ENCODE results near the gene ABHD13. TPM values are rescaled to one million over a fixed set of nuclear protein-coding genes. Genes with fewer than 3 reads are reported as not detected.

Gene ABHD13
- total and polyA plus RNA-seq, 12 donors: 3.1 to 5.9 (median 4.4) TPM

- no peak overlapping the region for H3K4me3 ChIP-seq
- peaks cover 0 to 11% (median 0%) of the 10 kb centered on the region in 7 donors for H3K27me3 ChIP-seq
- ATAC-seq (no peak), DNase-seq (no peak)
- H3K9me3 ChIP-seq: peaks cover 0 to 22% (median 0%) of the 10 kb centered on the region in 11 donors
- no peak overlapping the region for H3K27ac ChIP-seq
- TF ChIP-seq, protein P1, sequence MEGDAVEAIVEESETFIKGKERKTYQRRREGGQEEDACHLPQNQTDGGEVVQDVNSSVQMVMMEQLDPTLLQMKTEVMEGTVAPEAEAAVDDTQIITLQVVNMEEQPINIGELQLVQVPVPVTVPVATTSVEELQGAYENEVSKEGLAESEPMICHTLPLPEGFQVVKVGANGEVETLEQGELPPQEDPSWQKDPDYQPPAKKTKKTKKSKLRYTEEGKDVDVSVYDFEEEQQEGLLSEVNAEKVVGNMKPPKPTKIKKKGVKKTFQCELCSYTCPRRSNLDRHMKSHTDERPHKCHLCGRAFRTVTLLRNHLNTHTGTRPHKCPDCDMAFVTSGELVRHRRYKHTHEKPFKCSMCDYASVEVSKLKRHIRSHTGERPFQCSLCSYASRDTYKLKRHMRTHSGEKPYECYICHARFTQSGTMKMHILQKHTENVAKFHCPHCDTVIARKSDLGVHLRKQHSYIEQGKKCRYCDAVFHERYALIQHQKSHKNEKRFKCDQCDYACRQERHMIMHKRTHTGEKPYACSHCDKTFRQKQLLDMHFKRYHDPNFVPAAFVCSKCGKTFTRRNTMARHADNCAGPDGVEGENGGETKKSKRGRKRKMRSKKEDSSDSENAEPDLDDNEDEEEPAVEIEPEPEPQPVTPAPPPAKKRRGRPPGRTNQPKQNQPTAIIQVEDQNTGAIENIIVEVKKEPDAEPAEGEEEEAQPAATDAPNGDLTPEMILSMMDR (IDR thresholded peaks at IDR 0.05): no peak
- H3K4me1 ChIP-seq: no peaks in the 10 kb centered on the region
- no peaks in the 10 kb centered on the region for H3K36me3 ChIP-seq
- intact Hi-C loops (cut with DNase I): no loop called here
Observed at GRCh38 chr13:108193806-108194205, 24.4 kb upstream of the ABHD13 start.

GRCh38 chr13:108194435-108194936 lies 23.7 kb upstream of the ABHD13 start:
- 80 to 81% methylated on average over 5 of the region's 5 CpGs for WGBS, 2 donors

DNA sequence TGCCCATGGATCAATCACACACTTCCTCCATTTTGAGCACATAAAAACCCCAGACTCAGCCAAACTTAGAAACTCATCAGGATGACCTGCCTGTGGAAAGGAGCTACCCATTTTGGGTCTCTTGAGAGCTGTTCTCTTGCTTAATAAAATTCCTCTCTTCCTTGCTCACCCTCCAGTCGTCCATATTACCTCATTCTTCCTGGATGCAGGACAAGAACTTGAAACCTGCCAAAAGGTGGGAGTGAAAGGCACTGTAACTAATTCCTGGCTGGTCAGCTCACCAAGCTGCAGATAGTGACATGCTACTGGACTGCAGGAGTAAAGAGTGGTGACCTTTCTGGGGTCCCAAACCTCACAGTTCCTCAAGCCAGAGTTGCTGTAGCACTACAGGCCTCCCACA lies 23.0 kb upstream of the ABHD13 start:
- 29 to 43% methylated on average over 1 of the region's 1 CpG for WGBS, 2 donors
- ATAC-seq (peak in 1 of 8 donors; percentile 31), DNase-seq (no peak)
- no peak overlapping the region for H3K4me3 ChIP-seq
- intact Hi-C loops (cut with DNase I): no loop called here
- H3K9me3 ChIP-seq: peaks cover 0 to 22% (median 0%) of the 10 kb centered on the region in 11 donors
- TF ChIP-seq, protein P1 (IDR thresholded peaks at IDR 0.05): no peak
- H3K27ac ChIP-seq: no peak overlapping the region
- H3K27me3 ChIP-seq: peaks cover 0 to 6% (median 0%) of the 10 kb centered on the region in 7 donors
- no peaks in the 10 kb centered on the region for H3K4me1 ChIP-seq
- H3K36me3 ChIP-seq: no peaks in the 10 kb centered on the region

More at GRCh38 chr13:108194435-108194936, 23.7 kb upstream of the ABHD13 start:
- no peaks in the 10 kb centered on the region for H3K4me1 ChIP-seq
- peaks cover 0 to 7% (median 0%) of the 10 kb centered on the region in 7 donors for H3K27me3 ChIP-seq
- no peak overlapping the region for H3K27ac ChIP-seq
- intact Hi-C loops (cut with DNase I): no loop called here
- H3K36me3 ChIP-seq: no peaks in the 10 kb centered on the region
- ATAC-seq (no peak), DNase-seq (no peak)
- TF ChIP-seq, protein P1 (IDR thresholded peaks at IDR 0.05): no peak
- peaks cover 0 to 22% (median 0%) of the 10 kb centered on the region in 11 donors for H3K9me3 ChIP-seq
- H3K4me3 ChIP-seq: no peak overlapping the region

- no peak for ATAC-seq
- Histone ChIP-seq H3K4me1 (no peaks in the 10 kb centered on the region), H3K27me3 (peaks cover 0 to 6% (median 0%) of the 10 kb centered on the region in 7 donors), H3K4me3 (no peak overlapping the region), H3K36me3 (no peaks in the 10 kb centered on the region), H3K27ac (no peak overlapping the region), H3K9me3 (peaks cover 0 to 22% (median 0%) of the 10 kb centered on the region in 11 donors)
- WGBS, 2 donors: 89 to 91% methylated on average over 5 of the region's 5 CpGs
- TF ChIP-seq, protein P1 (IDR thresholded peaks at IDR 0.05): no peak
- DNase-seq: no peak
- intact Hi-C loops (cut with DNase I): no loop called here
Observed at GRCh38 chr13:108195861-108196260, 22.3 kb upstream of the ABHD13 start.

Measured in heart right ventricle (tissue), 16 donors.